H9 (cell line): ENCODE measurements around the gene AKNA. TPM values are rescaled to one million over a fixed set of nuclear protein-coding genes. Genes with fewer than 3 reads are reported as not detected.

Source experiments
- DNase-seq: peaks from one replicate; pipeline ENCODE4 v3.0.0-alpha.2; 2017
- H2AFZ ChIP-seq: one replicate; pipeline ENCODE4 v1.6.1; 2013; ENCODE audit warnings: mild to moderate bottlenecking, low read length, control low read depth, moderate library complexity
- H2AK5ac ChIP-seq: 2 replicates; pipeline ENCODE4 v1.6.1; 2013; ENCODE audit warnings: low read length, control low read depth, mixed read lengths; ENCODE audit not compliant: insufficient read length
- H2BK120ac ChIP-seq: one replicate; pipeline ENCODE4 v1.6.1; 2013; ENCODE audit warnings: low read depth, mild to moderate bottlenecking, low read length, control low read depth, inconsistent platforms; ENCODE audit not compliant: poor library complexity, severe bottlenecking
- H2BK12ac ChIP-seq: 2 replicates; pipeline ENCODE4 v1.6.1; 2013; ENCODE audit warnings: low read length, control low read depth, mixed read lengths, low read depth; ENCODE audit not compliant: insufficient read length
- H2BK15ac ChIP-seq: 2 replicates; pipeline ENCODE4 v1.6.1; 2013; ENCODE audit warnings: low read depth, low read length, control low read depth
- H2BK20ac ChIP-seq: one replicate; pipeline ENCODE4 v1.6.1; 2013; ENCODE audit warnings: low read depth, mild to moderate bottlenecking, low read length, control low read depth, inconsistent platforms; ENCODE audit not compliant: poor library complexity, severe bottlenecking
- H2BK5ac ChIP-seq: 2 replicates; pipeline ENCODE4 v1.6.1; 2013; ENCODE audit warnings: low read length, control low read depth, mixed read lengths; ENCODE audit not compliant: insufficient read length
- H3K14ac ChIP-seq: 2 replicates; pipeline ENCODE4 v1.6.1; 2013; ENCODE audit warnings: low read length, control low read depth; ENCODE audit not compliant: insufficient read depth
- H3K18ac ChIP-seq: 2 replicates; pipeline ENCODE4 v1.6.1; 2013; ENCODE audit warnings: low read depth, mild to moderate bottlenecking, mixed read lengths, low read length, control low read depth; ENCODE audit not compliant: insufficient read length
- H3K23ac ChIP-seq: 2 replicates; pipeline ENCODE4 v1.6.1; 2013; ENCODE audit warnings: low read length, control low read depth, mixed read lengths, low read depth; ENCODE audit not compliant: insufficient read length
- H3K23me2 ChIP-seq: 2 replicates; pipeline ENCODE4 v1.6.1; 2013; ENCODE audit warnings: low read depth, mild to moderate bottlenecking, mixed read lengths, low read length, control low read depth; ENCODE audit not compliant: insufficient read length, poor library complexity, severe bottlenecking
- H3K27ac ChIP-seq: 2 replicates; pipeline ENCODE4 v1.5.1; 2013; ENCODE audit warnings: low read length, control low read depth, mixed read lengths, low read depth; ENCODE audit not compliant: insufficient read length
- H3K27me3 ChIP-seq: 2 replicates; pipeline ENCODE4 v1.6.1; 2013; ENCODE audit warnings: low read length, control low read depth, inconsistent platforms; ENCODE audit not compliant: insufficient read depth
- H3K4ac ChIP-seq: 2 replicates; pipeline ENCODE4 v1.6.1; 2013; ENCODE audit warnings: low read depth, mild to moderate bottlenecking, control low read depth, inconsistent platforms, low read length, moderate library complexity
- H3K4me1 ChIP-seq: 2 replicates; pipeline ENCODE4 v1.6.1; 2013; ENCODE audit warnings: low read length, control low read depth, inconsistent platforms; ENCODE audit not compliant: insufficient read depth
- H3K4me2 ChIP-seq: 2 replicates; pipeline ENCODE4 v1.6.1; 2013; ENCODE audit warnings: low read length, control low read depth, mixed read lengths; ENCODE audit not compliant: insufficient read length, insufficient read depth
- H3K56ac ChIP-seq: 2 replicates; pipeline ENCODE4 v1.6.1; 2013; ENCODE audit warnings: low read depth, mild to moderate bottlenecking, mixed read lengths, low read length, control low read depth; ENCODE audit not compliant: insufficient read length
- H3K79me1 ChIP-seq: 2 replicates; pipeline ENCODE4 v1.6.1; 2013; ENCODE audit warnings: low read depth, mild to moderate bottlenecking, moderate library complexity, low read length, control low read depth, inconsistent platforms; ENCODE audit not compliant: insufficient read depth, poor library complexity, severe bottlenecking
- H3K79me2 ChIP-seq: 2 replicates; pipeline ENCODE4 v1.6.1; 2013; ENCODE audit warnings: low read length, control low read depth, inconsistent platforms; ENCODE audit not compliant: insufficient read depth
- H3K9ac ChIP-seq: 2 replicates; pipeline ENCODE4 v1.6.1; 2013; ENCODE audit warnings: low read length, control low read depth, mixed read lengths; ENCODE audit not compliant: insufficient read length; ENCODE audit errors: extremely low read depth
- H3K9me3 ChIP-seq: one replicate; pipeline ENCODE4 v1.6.1; 2013; ENCODE audit warnings: low read depth, low read length, inconsistent platforms; ENCODE audit not compliant: control insufficient read depth
- H3T11ph ChIP-seq: one replicate; pipeline ENCODE4 v1.6.1; 2013; ENCODE audit warnings: mild to moderate bottlenecking, low read length, control low read depth, inconsistent platforms
- H4K20me1 ChIP-seq: one replicate; pipeline ENCODE4 v1.6.1; 2013; ENCODE audit not compliant: control insufficient read depth, insufficient read length, insufficient read depth
- H4K5ac ChIP-seq: 2 replicates; pipeline ENCODE4 v1.6.1; 2013; ENCODE audit warnings: low read depth, mild to moderate bottlenecking, mixed read lengths, low read length, control low read depth; ENCODE audit not compliant: insufficient read length
- H4K8ac ChIP-seq: replicated peaks from 2 replicates; pipeline ENCODE4 v1.6.1; 2013; ENCODE audit warnings: low read length, control low read depth, mixed read lengths, low read depth; ENCODE audit not compliant: insufficient read length
- H4K91ac ChIP-seq: 2 replicates; pipeline ENCODE4 v1.6.1; 2013; ENCODE audit warnings: low read depth, mild to moderate bottlenecking, moderate library complexity, mixed read lengths, low read length, control low read depth; ENCODE audit not compliant: insufficient read length
- H3K27ac Mint-ChIP-seq, 3 experiments: 2 replicates in 2 of 3; 3 replicates in 1 of 3; pipeline ENCODE4 v1.8.0; 2020 to 2021; ENCODE audit warnings: mixed read lengths in 3 of 3, mild to moderate bottlenecking in 1 of 3, moderate library complexity in 1 of 3
- H3K27me3 Mint-ChIP-seq: 2 replicates; pipeline ENCODE4 v1.8.0; 2021; ENCODE audit warnings: low read depth, mild to moderate bottlenecking, moderate library complexity, mixed read lengths
- H3K36me3 Mint-ChIP-seq, 3 experiments: 2 replicates in 2 of 3; 3 replicates in 1 of 3; pipeline ENCODE4 v1.8.0; 2020 to 2021; ENCODE audit warnings: low read depth in 3 of 3, mixed read lengths in 3 of 3; ENCODE audit not compliant: insufficient read depth in 1 of 3
- H3K4me1 Mint-ChIP-seq, 2 experiments: 2 replicates each; pipeline ENCODE4 v1.8.0; 2020; ENCODE audit warnings: mixed read lengths in 2 of 2
- H3K4me3 Mint-ChIP-seq, 2 experiments: 2 replicates in 1 of 2; 3 replicates in 1 of 2; pipeline ENCODE4 v1.8.0; 2020 to 2021; ENCODE audit warnings: mild to moderate bottlenecking in 2 of 2, mixed read lengths in 2 of 2, moderate library complexity in 1 of 2
- H3K9me3 Mint-ChIP-seq, 2 experiments: 2 replicates in 1 of 2; 3 replicates in 1 of 2; pipeline ENCODE4 v1.8.0; 2020; ENCODE audit warnings: mild to moderate bottlenecking in 2 of 2, mixed read lengths in 2 of 2, moderate library complexity in 1 of 2
- WGBS: extraction: QIAGEN DNeasy Blood & Tissue Kit; methylation state at CpG from one replicate; pipeline ENCODE4 v1.1.7; 2013; ENCODE audit warnings: missing lambda C conversion rate, low lambda C conversion rate, mixed read lengths; ENCODE audit not compliant: insufficient read length; ENCODE audit errors: extremely low coverage; 5-methylcytosine and 5-hydroxymethylcytosine counted together
- total RNA-seq: library from RNA; stranded (reverse); gene quantifications from 2 replicates; pipeline ENCODE4 v1.2.1, GENCODE V29; 2021
- TF ChIP-seq, protein P1 (sequence below): fragments of 200-600 bp; sonication (generic); conservative IDR thresholded peaks from 3 replicates; pipeline ENCODE4 v1.8.0; 2021; ENCODE audit warnings: antibody characterized with exemption, mild to moderate bottlenecking

AKNA gene
- total RNA-seq, 1 experiment from 2014 or later: 19.7 TPM

- Histone ChIP-seq H3T11ph (no peak overlapping the region), H3K18ac (no peak overlapping the region), H3K79me1 (no peaks in the 10 kb centered on the region), H4K20me1 (no peaks in the 10 kb centered on the region), H3K79me2 (no peaks in the 10 kb centered on the region), H3K4me2 (no peak overlapping the region), H4K91ac (no peak overlapping the region), H3K9ac (no peak overlapping the region), H2BK5ac (no peak overlapping the region), H2AK5ac (no peak overlapping the region), H2BK20ac (no peak overlapping the region), H3K4ac (no peak overlapping the region), H3K23me2 (no peaks in the 10 kb centered on the region), H4K5ac (no peak overlapping the region), H2AFZ (no peak overlapping the region), H3K56ac (no peak overlapping the region), H3K27ac (no peak overlapping the region), H3K23ac (no peak overlapping the region), H4K8ac (no peak overlapping the region), H3K9me3 (no peaks in the 10 kb centered on the region), H3K4me1 (no peaks in the 10 kb centered on the region), H3K14ac (no peak overlapping the region), H2BK15ac (no peak overlapping the region), H3K27me3 (no peaks in the 10 kb centered on the region), H2BK120ac (no peak overlapping the region), H2BK12ac (no peak overlapping the region)
- Mint-ChIP-seq H3K9me3 (no peaks in the 10 kb centered on the region), H3K4me3 (no peak overlapping the region), H3K27ac (no peak overlapping the region), H3K4me1 (peaks cover 7 to 13% of the 10 kb centered on the region in 2 experiments), H3K27me3 (no peaks in the 10 kb centered on the region; the same call in none of the 2 replicates), H3K36me3 (peaks cover 39 to 81% (median 68%) of the 10 kb centered on the region in 3 experiments)
- TF ChIP-seq, protein P1, sequence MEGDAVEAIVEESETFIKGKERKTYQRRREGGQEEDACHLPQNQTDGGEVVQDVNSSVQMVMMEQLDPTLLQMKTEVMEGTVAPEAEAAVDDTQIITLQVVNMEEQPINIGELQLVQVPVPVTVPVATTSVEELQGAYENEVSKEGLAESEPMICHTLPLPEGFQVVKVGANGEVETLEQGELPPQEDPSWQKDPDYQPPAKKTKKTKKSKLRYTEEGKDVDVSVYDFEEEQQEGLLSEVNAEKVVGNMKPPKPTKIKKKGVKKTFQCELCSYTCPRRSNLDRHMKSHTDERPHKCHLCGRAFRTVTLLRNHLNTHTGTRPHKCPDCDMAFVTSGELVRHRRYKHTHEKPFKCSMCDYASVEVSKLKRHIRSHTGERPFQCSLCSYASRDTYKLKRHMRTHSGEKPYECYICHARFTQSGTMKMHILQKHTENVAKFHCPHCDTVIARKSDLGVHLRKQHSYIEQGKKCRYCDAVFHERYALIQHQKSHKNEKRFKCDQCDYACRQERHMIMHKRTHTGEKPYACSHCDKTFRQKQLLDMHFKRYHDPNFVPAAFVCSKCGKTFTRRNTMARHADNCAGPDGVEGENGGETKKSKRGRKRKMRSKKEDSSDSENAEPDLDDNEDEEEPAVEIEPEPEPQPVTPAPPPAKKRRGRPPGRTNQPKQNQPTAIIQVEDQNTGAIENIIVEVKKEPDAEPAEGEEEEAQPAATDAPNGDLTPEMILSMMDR: no peak
- no peak for DNase-seq
- no CpG with 5 or more reads among the region's 11 CpGs for whole genome bisulfite sequencing
These were observed 43.6 kb downstream of the AKNA start for GRCh38 chr9:114344188-114344566.
